ENCODE results near the gene CSNK2A1.
"Not testable (repeated sequence)": the region's sequence is repeated elsewhere in the genome, so short reads cannot be mapped to it uniquely, and the experiment has no call there.

The CSNK2A1 gene

DNA sequence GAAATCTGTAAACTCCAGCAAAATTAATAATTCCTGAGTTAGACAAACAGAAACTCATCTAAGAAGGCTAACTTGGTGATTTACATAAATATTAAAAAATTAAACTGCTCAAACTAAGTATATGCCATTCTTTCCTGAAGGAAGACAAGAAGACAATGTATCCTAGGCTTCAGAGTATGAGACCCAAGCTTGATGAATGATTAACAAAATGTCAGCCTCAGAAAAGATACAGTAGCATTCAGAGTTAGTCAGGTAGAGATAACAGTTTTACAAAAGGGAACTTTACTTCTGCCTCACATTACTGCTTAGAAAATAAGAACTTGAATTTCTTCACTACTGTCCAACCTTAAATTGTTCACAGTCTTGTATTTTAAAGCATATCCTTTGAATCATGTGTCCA lies 12.0 kb downstream of the CSNK2A1 start:
- DNase-seq: no peak

DNA sequence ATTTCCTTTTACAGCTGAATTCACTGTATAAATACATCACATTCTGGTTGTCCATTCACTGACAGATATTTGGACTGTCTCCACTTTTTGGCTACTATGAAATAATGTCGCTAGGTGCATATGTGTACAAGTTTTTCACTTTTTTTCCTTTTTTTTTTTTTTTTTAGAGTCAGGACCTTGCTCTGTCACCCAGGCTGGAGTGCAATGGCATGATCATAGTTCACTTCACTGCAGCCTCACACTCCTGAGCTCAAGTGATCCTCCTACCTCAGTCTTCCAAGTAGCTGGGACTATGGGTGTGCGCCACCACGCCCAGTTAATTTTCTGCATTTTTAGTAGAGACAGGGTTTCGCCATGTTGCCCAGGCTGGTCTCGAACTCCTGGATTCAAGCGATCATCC lies 13.3 kb downstream of the CSNK2A1 start:
- DNase-seq: no peak

DNA sequence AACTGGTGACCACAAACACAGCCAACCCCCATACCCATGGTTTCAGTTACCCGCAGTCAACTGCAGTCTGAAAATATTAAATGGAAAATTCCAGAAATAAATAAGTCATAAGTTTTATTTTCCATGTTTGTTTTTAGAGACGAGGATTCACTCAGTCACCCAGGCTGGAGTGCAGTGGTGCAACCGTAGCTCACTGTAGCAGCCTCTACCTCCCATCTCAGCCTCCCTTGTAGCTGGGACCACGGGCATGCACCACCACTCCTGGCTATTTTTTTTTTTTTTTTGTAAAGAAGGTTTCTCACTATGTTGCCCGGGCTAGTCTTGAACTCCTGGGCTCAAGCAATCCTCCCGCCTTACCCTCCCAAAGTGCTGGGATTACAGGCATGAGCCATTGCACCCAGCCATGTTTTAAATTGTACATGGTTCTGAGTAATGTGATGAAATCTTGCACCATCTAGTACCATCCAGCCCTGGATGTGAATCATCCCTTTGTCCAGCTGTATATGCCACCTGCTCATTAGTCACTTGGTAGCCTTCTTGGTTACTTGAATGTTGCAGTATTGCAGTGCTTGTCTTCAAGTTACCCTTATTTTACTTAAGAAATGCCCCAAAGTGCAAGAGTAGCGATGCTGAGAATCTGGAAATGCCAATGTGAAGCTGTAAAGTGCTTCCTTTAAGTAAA lies 14.5 kb downstream of the CSNK2A1 start:
- no peak for DNase-seq

DNA sequence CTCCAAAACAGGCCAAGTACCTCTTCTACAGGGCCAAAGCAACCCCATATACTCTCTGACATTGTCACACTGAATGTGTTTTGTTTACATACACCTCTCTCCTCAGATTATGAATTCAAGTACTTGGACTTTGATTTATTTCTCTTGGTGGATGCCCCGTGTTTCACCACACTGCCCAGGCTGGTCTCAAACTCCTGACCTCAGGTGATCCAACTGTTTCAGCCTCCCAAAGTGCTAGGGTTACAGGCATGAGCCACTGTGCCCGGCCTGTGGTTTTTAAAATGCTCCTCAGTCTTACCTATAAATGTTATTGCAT lies 16.1 kb downstream of the CSNK2A1 start:
- DNase-seq: no peak

DNA sequence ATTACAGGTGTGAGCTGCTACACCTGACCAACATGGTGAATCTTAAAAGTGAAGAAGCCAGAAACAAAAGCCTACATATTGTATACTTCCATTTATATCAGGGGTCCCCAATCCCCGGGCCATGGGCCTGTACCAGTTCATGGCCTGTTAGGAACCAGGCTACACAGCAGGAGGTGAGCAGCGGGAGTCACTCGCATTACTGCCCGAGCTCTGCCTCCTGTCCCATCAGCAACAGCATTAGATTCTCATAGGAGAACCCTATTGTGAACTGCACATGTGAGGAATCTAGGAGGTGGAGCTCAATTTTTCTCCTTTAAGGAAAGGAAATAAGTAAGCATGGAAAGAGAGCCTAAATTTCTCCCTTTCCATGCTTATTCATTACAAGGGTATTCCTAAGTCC lies 21.7 kb downstream of the CSNK2A1 start:
- no peak for DNase-seq

DNA sequence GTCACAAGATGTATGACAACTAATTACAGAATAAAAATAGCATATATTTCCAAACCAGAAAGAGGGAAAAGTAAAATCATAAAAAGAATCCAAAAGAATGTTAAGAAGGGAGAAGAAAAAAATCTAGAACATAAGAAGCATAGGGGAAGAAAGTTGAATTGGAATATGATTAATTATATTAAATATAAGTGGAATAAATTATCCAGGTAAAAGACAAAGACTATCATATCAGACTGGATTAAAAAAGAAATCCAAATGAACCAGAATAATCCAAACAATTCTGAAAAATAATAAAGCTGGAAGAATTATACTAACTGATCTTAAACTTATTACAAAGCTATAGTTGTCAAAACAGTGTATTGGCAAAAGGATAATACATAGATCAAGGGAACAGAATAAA lies 23.6 kb downstream of the CSNK2A1 start:
- DNase-seq: no peak

DNA sequence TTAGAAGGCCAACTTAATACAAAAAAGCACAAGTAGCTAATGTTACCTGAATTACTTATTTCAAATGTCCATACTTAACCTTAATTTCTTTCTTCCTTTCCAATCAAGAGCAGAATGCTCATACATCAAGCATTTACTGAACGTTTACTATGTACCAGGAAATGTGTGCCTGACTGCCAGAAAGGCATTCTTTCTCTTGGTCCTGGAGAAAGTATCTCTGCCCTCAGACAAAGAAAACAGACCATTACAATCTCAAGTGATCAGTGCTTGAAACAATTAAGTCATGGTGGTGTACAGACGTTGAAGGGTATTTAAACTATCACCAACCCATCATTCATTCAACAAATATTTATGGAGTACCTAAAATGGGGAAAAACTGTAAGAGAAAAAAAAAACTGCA lies 26.4 kb downstream of the CSNK2A1 start:
- DNase-seq: no peak

DNA sequence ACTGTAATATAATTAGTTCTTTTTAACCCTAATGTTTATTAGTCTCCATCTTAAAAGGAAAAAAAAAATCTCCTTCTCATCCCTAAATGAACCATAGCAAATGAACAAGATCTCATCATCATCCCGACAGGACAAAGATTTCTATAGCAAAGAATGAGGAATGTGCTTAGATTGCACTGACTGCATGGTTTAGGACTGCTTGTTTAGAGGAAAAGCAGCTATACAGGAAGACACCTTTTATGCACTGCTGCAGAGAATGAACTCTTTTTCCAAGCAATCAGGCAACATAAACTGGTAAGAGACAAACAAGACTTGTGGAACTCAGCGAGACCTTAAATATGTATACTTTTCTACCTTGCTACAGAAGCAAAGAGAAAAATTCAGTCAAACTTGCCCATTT lies 26.8 kb downstream of the CSNK2A1 start:
- no peak for DNase-seq

DNA sequence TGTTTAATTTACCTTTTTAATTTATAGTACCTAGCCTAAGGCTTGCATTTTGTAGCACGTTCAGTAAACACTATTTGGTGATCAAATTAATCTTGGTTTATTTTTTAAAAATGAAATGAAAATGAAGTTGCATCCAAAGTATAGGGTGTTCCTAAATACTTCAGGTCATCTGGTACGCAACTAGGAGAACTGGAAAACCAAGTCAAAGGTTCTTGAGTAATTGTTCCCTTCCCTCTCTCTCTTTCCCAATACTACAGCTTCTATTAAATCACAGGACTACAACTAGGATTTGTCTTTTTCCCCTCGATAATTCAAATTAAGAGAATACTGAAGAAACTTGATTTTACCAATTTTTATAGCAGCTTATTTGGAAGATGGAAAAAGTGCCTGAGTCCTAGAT lies 27.9 kb downstream of the CSNK2A1 start:
- DNase-seq: no peak

DNA sequence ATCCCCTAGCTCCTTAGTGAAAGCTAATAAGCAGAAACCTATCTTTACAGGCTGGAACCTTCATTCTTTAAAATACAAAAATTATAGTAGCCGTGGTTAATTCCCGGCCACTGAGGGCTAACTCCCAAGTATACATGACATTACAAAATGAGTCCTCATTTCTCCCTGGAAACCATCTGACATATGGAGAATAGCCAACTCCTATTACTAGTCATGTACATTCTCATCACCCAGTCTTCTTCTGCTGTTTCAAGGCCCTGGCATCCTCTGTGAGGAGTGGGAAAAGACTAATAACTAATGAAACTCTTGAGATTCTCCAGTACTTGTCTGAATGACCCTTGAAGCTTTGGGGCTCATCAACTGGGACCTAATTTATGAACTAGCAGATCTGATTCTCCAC lies 30.2 kb downstream of the CSNK2A1 start:
- DNase-seq: no peak

DNA sequence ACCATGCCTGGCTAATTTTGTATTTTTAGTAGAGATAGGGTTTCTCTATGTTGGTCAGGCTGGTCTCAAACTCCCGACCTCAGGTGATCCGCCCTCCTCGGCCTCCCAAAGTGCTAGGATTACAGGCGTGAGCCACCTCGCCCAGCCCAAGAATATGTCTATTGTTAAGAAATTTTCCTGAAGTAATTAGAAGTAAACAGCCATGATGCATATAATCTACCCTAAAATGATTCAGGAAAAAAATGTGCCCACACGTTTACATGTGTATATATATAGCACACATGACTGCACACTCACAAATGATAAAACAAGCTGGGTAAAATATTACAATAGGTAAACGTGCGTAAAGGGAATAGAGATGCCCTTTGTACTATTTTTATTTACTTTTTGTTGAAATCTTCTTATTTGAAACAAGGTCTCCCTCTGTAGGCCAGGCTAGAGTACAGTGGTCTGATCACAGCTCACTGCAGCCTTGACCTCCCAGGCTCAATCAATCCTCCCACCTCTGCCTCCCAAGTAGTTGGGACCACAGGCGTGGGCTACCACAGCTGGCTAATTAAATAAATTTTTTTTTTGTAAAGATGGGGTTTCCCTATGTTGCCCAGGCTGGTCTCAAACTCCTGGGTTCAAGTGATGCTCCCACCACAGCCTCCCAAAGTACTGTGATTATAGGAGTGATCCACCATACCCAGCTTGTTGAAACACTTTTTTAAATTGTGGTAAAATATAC lies 33.1 kb downstream of the CSNK2A1 start:
- not testable (repeated sequence) for DNase-seq

DNA sequence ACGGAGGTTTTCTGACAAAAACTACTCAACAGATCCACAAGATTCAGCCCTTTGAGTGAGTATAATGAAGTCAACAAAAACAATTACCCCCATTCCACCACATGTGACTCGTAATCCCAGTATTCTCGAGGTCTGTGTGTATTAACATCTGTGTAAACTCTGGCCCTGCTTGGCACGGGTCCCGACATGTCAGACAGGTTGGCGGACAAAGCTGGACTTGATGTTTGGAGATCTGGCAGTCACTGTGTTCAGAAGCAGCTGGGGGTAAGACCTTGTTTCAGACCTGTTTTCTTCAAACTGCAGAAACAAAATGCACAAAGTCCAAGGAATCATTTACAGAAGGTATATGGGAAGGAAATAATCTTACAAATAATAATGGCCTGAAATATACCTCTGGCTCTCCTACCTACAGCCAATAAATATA lies 35.2 kb downstream of the CSNK2A1 start:
- DNase-seq: not testable (repeated sequence)

DNA sequence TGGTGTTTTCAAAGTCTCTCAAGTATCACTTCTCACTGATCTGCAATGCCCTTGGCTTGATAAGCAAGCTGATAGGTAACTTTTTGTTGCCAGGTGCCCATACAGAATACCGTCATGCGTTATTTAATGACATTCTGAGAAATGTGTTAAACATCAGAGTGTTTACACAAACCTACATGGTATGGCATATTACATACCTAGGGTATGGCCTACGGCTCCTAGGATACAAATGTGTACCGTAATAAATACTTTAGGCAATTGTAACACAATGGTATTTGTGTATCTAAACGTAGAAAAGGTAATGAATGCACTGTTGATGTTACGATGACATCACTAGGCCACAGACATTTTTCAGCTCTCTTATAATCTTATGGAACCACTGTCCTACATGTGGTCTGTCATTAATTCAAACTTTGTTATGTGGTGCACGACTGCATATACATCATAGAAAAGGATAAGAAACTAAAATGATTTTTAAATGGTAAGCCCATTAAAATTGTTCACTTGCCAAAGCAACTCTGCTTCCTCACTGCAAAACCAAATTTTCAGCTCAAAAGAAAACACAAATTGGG lies 35.7 kb downstream of the CSNK2A1 start:
- DNase-seq: no peak

DNA sequence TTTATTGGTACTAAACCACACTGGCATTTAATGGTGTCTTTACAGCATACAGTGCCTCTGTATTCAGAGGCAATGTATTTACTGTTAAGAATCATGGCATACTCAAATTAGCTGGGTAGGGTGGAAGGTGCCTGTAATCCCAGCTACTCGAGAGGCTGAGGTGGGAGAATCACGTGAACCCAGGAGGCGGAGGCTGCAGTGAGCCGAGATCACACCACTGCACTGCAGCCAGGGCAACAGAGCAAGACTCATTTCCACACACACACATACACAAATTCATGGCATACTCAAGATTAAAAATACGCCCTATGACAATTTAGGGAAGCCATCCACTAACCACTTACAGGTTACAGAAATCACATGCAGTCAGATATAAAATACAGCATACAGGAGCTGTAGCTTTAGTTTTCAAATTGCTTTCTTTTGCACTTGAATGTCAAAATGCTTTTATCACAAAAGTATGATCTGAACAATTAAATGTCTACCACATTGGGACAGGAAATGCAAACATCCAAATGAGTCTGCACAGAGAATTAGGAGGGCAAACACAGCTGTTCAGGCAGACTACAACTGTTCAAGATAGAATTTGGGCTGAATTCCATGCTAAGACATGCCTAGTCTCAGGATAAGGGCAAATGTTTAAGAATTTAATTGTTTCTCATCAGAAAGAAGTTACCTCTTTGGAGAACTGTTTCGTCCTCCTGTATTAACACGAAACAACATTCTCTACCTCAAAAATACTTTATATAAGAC lies 36.4 kb downstream of the CSNK2A1 start:
- DNase-seq: no peak

DNA sequence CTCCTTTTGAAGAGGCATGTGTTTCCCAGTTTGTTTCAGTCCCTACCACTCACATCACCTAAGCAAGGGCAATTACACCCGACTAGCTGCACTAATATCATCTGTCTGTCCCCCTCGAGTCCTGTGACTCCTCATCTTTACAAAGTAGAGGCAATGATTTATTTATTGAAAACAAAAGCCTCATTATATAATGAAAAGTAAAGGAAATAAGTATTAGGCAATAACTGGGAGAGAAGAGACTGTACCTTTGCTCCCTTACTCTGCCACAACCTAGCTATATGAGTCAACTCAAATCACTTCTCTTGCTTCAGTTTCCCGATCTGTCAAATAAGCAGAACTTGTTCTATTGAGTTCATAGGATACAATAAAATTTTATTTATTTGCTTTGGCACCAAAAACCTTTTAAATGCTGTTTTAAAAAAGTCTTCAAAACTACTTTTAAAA lies 38.9 kb downstream of the CSNK2A1 start:
- DNase-seq: no peak

DNA sequence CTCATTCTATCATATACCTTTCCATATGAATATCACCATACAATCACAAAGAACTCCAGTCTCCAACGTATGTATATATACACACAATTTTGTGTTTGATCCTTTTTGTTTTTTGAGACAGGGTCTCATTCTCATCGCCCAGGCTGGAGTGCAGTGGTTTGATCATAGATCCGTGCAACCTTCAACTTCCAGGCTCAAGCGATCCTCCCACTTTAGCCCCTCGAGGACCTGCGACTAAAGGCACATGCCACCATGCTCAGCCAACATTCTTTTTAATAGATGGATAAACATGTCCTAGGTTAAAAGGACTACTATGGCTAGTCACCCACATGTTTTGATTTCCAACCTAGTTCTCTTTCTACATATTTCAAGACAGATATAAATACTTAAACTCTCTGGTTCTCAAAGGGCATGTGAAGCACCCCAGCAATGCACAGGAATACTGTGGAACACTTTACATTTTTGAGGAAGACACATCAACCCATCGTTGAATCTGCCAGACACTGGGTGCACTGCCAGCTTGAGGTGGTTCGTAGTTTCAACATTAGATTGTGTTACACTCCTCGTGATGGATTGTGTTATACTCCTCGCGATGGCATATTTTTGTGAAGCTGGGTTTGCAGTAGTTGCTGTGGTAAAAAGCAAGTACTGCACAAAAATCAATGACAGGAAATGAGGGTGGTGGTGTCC lies 40.4 kb downstream of the CSNK2A1 start:
- DNase-seq: no peak

DNA sequence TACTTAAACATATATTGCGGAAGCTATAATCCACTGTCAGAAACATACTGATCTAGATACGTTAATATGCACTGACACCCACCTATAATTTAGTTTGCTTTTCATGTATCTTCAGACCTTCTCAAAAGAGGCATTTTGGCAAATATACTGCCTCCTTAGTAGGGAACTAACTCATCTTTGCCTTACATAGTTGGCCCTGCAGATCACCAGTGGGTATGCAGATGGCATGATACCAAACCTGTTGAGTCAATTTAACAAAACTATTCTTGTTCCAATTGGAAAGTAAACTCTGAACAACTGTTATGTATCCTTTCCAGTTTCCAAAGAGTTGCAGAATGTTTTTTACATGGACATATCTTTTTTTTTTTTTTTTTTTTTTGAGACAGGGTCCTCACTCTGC lies 45.6 kb downstream of the CSNK2A1 start:
- DNase-seq: no peak

DNA sequence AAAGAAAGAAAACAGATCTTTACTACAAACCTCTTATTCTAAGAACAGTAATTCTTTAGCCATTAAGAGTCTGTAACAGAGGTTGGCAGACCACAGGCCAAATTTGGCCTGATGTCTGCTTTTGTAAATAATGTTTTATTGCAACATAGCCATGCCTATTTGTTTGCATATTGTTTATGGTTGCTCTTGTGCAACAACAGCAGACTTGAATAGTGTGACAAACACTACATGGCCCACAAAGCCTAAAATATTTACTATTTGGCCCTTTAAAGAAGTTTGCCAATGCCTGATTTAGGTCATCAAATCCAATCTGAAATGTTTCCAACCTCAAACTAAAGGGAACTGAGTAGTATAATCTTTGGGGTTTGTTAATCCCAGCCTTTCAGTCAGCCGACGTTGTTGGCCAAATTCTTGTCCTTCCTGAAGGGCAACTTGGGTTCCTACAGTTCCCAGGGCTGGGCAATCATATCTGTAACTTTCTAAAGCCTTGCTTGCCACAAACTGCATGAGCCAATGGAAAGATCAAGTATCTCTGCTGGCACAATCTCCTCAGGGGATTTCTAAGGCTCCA lies 47.4 kb downstream of the CSNK2A1 start:
- DNase-seq: no peak

DNA sequence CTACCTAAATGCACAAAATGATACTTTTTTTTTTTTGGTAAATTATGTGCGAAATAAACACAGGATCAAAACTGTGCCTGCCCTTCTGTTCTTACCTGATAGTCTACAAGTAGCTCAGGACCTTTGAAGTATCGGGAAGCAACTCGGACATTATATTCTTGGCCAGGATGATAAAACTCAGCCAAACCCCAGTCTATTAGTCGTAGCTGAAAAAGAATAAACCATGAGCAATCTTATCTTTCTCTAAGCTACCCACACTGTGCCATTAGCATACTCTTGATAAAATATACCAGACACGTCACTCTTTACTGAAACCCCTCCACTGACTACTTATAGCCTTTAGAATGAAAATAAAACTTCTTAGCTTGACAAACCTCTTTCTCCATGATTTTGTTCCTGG lies 51.4 kb downstream of the CSNK2A1 start:
- DNase-seq: no peak

DNA sequence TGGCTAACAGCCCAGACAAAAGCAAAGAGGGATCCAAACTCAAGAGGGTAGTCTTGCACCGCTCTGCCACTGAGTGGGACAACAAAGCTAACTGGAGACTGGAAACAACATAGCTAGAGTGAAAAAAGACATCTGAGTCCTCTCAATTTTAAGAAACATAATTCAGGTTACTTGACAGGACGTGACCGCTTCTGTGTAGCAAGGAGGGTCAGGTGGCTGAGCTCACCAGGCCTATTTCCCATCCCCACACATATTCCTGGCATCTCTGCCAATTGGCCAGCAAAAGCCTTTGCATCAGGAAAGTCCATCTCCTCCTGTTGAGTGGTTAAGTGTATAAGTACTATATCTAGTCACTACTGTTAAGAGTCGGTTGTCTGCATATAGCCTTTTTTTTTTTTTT lies 55.9 kb downstream of the CSNK2A1 start:
- no peak for DNase-seq

DNA sequence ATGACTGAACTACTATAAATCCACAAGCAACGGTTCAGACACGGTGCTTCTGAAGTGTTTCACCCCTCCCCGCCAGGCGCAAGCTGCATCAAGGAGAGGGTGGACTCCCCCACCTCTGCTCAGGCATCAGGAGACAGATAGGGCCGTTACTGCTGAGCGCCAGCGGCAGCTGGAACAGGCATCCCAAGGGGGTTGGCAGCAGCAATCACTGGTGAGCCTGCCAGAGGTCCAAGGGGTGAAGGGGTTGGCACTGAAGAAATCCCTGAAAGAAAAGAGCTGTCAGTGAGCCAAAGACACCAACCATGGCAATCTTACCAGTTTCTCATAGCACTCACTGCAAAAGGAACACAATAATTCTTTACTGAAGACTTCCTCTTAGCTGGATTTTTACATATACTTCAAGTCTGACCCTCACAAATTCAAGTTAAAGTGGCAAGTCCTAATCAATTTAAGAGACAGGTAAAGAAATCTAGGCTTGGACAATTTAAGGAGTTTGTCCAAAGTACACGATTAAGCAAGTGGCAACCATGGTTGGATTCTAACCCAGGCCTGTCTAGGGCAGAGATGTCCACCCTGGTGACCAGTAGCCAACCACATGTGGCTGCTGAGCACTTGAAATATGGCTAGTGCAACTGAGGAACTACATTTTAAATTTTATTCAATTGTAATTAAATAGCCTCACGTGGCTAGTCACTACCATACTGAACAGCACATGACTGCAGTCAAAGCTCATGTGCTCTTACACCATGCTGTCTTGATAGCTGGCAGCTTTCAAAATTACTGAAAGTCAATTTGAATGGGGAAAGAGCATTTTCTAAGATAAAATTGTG lies 59.6 kb downstream of the CSNK2A1 start:
- DNase-seq: no peak

DNA sequence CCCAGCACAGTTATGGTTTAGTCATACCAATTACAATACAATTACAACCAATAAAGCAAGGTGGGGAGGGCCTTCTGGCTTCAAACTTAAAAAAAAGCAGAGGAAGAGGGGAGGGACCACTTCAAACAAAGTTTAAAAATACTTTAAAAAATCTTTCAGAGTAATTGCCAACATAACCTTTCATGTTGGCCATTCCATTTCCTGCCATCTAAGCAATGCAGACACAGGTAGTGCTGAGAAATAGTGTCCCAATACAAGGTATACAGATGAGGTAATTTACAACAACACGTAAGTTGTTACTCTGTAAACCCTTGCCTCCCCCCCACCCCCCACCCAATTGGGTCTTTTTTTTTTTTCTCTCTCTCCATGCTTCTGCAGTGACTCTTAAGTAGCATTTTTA lies 62.4 kb downstream of the CSNK2A1 start:
- DNase-seq: no peak

All from KG1 (cell line).